GM12878 (cell line): ENCODE results near the gene PDE11A. TPM values are rescaled to one million over a fixed set of nuclear protein-coding genes. Genes with fewer than 3 reads are reported as not detected.

Source experiments
- ATAC-seq: fragments of 200-7000 bp; cut with Tn5 transposase; 3 replicates; pipeline ENCODE4 v1.9.1; 2020; ENCODE audit warnings: mild to moderate bottlenecking, moderate library complexity
- BruUV-seq: library from RNA; stranded (reverse); fragments of 400-500 nt; replicated peaks from 2 replicates; lab custom pipeline; 2021; lab: Mats Ljungman, UMichigan
- CTCF ChIA-PET: fragments of 300-600 bp; sonication (Branson Sonifier 250); formaldehyde crosslinking; extraction: SDS; loops from one replicate; lab custom pipeline; 2021; ENCODE audit warnings: inconsistent platforms; lab: Yijun Ruan, JAX
- POLR2A ChIA-PET: fragments of 350-600 bp; formaldehyde crosslinking; extraction: SDS; loops from one replicate; lab custom pipeline; 2021; ENCODE audit warnings: inconsistent platforms; lab: Charles Lee
- RAD21 ChIA-PET: fragments of 300-600 bp; sonication (Branson Sonifier 250); formaldehyde crosslinking; loops from one replicate; lab custom pipeline; 2023; ENCODE audit warnings: antibody characterized with exemption; ENCODE audit not compliant: unreplicated experiment; lab: Charles Lee
- SMC1A ChIA-PET: fragments of 300-600 bp; sonication (Branson Sonifier 250); formaldehyde crosslinking; loops from one replicate; lab custom pipeline; 2023; ENCODE audit not compliant: unreplicated experiment, uncharacterized antibody; lab: Charles Lee
- DNase-seq: peaks from one replicate; pipeline ENCODE4 v3.0.0-alpha.2; 2011; ENCODE audit warnings: low read depth, low spot score
- FAIRE-seq: peaks from 3 replicates; lab custom pipeline; 2011; peaks lifted over from hg19 to GRCh38; lab: Jason Lieb, UNC
- H2AFZ ChIP-seq: 2 replicates; pipeline ENCODE4 v1.6.0; 2011; ENCODE audit warnings: low read depth, low read length, control low read depth; ENCODE audit not compliant: control insufficient read depth
- H3K27ac ChIP-seq: 2 replicates; pipeline ENCODE4 v1.5.1; 2011; ENCODE audit warnings: control low read depth; ENCODE audit not compliant: control insufficient read depth, insufficient read depth
- H3K27me3 ChIP-seq, 2 experiments: replicated peaks in 1 of 2; 2 replicates each; pipeline versions ENCODE4 v1.6.0 to v1.6.1; 2011; ENCODE audit warnings: low read length in 1 of 2; ENCODE audit not compliant: control insufficient read depth in 2 of 2, insufficient read depth in 2 of 2
- H3K36me3 ChIP-seq, 2 experiments: 2 replicates each; pipeline ENCODE4 v1.5.1; 2011; ENCODE audit warnings: low read length in 1 of 2; ENCODE audit not compliant: control insufficient read depth in 2 of 2, insufficient read depth in 2 of 2
- H3K4me1 ChIP-seq: 2 replicates; pipeline ENCODE4 v1.6.1; 2011; ENCODE audit warnings: mild to moderate bottlenecking, low read length, moderate library complexity, mixed read lengths; ENCODE audit not compliant: control insufficient read depth, insufficient read depth
- H3K4me2 ChIP-seq: 2 replicates; pipeline ENCODE4 v1.6.0; 2011; ENCODE audit warnings: control low read depth; ENCODE audit not compliant: control insufficient read depth, insufficient read depth
- H3K4me3 ChIP-seq: fragments of 200-600 bp; sonication (generic); 2 replicates; pipeline ENCODE4 v1.5.1; 2016
- H3K79me2 ChIP-seq: 2 replicates; pipeline ENCODE4 v1.6.0; 2011; ENCODE audit warnings: low read length; ENCODE audit not compliant: control insufficient read depth, insufficient read depth
- H3K9ac ChIP-seq: 2 replicates; pipeline ENCODE4 v1.8.0; 2011; ENCODE audit warnings: low read length, control low read depth, mixed read lengths; ENCODE audit not compliant: control insufficient read depth, insufficient read depth
- H3K9me3 ChIP-seq: replicated peaks from 3 replicates; pipeline ENCODE4 v1.5.1; 2011; ENCODE audit warnings: mild to moderate bottlenecking, low read length; ENCODE audit not compliant: control insufficient read depth, insufficient read depth
- H4K20me1 ChIP-seq: 2 replicates; pipeline ENCODE4 v1.6.0; 2011; ENCODE audit not compliant: control insufficient read depth, insufficient read depth
- CBFB ChIP-seq: IDR thresholded peaks from 2 replicates; pipeline ENCODE4 v1.6.1; 2016; ENCODE audit warnings: antibody characterized with exemption, low read depth
- CREM ChIP-seq: IDR thresholded peaks from 2 replicates; pipeline ENCODE4 v1.6.1; 2014; ENCODE audit warnings: antibody characterized with exemption, low read depth
- FOS ChIP-seq: IDR thresholded peaks from 3 replicates; pipeline ENCODE4 v1.6.1; 2011; ENCODE audit warnings: borderline replicate concordance; ENCODE audit not compliant: insufficient read length; ENCODE audit errors: extremely low read depth
- NR2F1 ChIP-seq: fragments of 450-650 bp; conservative IDR thresholded peaks from 2 replicates; pipeline ENCODE4 v1.6.1; 2017; ENCODE audit warnings: mild to moderate bottlenecking
- POLR2AphosphoS5 ChIP-seq: IDR thresholded peaks from 2 replicates; pipeline ENCODE4 v1.6.1; 2011; ENCODE audit warnings: mild to moderate bottlenecking, low read length, inconsistent platforms
- SRF ChIP-seq, 2 experiments: IDR thresholded peaks; 2 replicates each; pipeline ENCODE4 v1.6.1; 2011; ENCODE audit warnings: low read depth in 2 of 2, low read length in 2 of 2, mild to moderate bottlenecking in 1 of 2, moderate library complexity in 1 of 2
- ZNF384 ChIP-seq: IDR thresholded peaks from 2 replicates; pipeline ENCODE4 v1.6.1; 2012; ENCODE audit warnings: low read depth, mild to moderate bottlenecking, low read length, improper control_type of control experiment, borderline replicate concordance
- ZSCAN29 ChIP-seq: fragments of 450-650 bp; IDR thresholded peaks from 2 replicates; pipeline ENCODE4 v1.6.1; 2017; ENCODE audit warnings: mild to moderate bottlenecking, moderate library complexity
- WGBS: methylation state at CpG from one replicate; pipeline ENCODE4 v1.1.6; 2016; ENCODE audit warnings: low lambda C conversion rate; ENCODE audit not compliant: insufficient replicate concordance, insufficient coverage; ENCODE audit errors: missing lambda C conversion rate; 5-methylcytosine and 5-hydroxymethylcytosine counted together
- in situ Hi-C: fragments of 300-500 bp; cut with MboI; formaldehyde crosslinking; loops from 9 replicates; pipeline ENCODE4 v1.14.3; 2018; ENCODE audit warnings: mixed read lengths
- intact Hi-C: fragments of 100-400 bp; cut with micrococcal nuclease; formaldehyde crosslinking; loops from one replicate; pipeline ENCODE4 v1.14.2; 2022; ENCODE audit not compliant: unreplicated experiment
- polyA plus RNA-seq, 11 experiments: library from polyadenylated mRNA; depleted of rRNA in 4 of 11; unstranded in 6 of 11; stranded (reverse) in 5 of 11; fragments of >200 nt; fragmentation: Nextera tagmentation in 4 of 11; fragmentation: Illumina TruSeq in 1 of 11; extraction: Ambion mirVana in 4 of 11; extraction: Trizol in 1 of 11; gene quantifications; 1 replicate in 1 of 11; 2 replicates in 10 of 11; pipeline versions ENCODE4 v1.2.1 to v1.2.3, GENCODE V29; 2011 to 2016; ENCODE audit warnings: inconsistent platforms in 2 of 11, missing spikeins in 2 of 11, low read depth in 1 of 11
- total RNA-seq, 4 experiments: library from RNA; depleted of rRNA in 3 of 4; stranded (reverse); fragments of >200 nt in 3 of 4; fragmentation: Illumina TruSeq in 1 of 4; extraction: Trizol in 1 of 4; gene quantifications; 2 replicates each; pipeline versions ENCODE4 v1.2.1 to v1.2.3, GENCODE V29; 2013 to 2021
- TF ChIP-seq, protein P1 (sequence below): fragments of 450-650 bp; formaldehyde crosslinking; IDR thresholded peaks from 2 replicates; pipeline ENCODE4 v1.4.0; 2020; ENCODE audit warnings: mild to moderate bottlenecking, moderate library complexity
- TF ChIP-seq, protein P2 (sequence below): fragments of 450-650 bp; IDR thresholded peaks from 2 replicates; pipeline ENCODE4 v1.6.1; 2017; ENCODE audit warnings: mild to moderate bottlenecking, moderate library complexity
- TF ChIP-seq, protein P3 (sequence below): fragments of 450-650 bp; IDR thresholded peaks from 2 replicates; pipeline ENCODE4 v1.6.1; 2018; ENCODE audit warnings: borderline replicate concordance, mild to moderate bottlenecking; ENCODE audit not compliant: partially characterized antibody
- TF ChIP-seq, protein P4 (sequence below): fragments of 450-650 bp; IDR thresholded peaks from 2 replicates; pipeline ENCODE4 v1.6.1; 2014; ENCODE audit warnings: mild to moderate bottlenecking

The PDE11A gene
- total and polyA plus RNA-seq, 10 of the 15 experiments (the other 5 are each of a cell fraction or from before 2014, with no cell fraction given) = 0.01 to 0.17 (median 0.06) TPM; not detected in 5

DNA sequence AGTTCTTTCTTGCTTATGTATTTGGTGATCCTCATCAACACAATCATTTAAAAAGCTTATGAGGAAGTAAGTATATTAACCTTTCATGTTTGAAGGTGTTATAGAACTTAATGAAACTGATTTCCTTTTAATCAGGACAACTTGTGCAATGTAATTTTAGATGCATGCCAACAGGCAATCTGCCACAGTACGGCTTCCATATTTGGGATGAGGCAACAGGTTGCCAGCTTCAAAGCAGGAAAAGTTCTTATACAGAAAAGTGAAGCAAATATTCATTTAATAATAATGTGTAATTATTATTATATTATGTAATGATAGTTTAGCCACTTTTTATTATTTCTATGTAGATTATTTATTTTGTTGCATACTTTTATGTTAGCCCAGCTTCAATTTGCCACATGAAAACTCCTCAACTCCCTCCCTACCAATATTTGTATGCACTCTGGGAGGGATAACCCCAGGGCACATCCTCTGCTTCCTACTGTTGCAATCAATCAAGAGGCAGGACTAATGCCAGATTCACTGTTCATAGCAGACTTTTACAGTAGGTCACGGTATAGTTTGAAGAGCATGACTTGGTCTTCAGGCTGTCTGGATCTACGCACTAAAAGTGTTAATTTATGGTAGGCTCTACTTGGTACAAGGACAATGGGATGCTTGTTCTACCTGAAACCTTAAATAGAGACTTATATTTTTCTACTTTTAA lies 402.8 kb downstream of the PDE11A start:
- Histone ChIP-seq H3K4me1 (no peaks in the 10 kb centered on the region), H3K27me3 (no peaks in the 10 kb centered on the region), H2AFZ (no peak overlapping the region), H3K79me2 (no peaks in the 10 kb centered on the region), H3K4me3 (no peak overlapping the region), H3K9ac (no peak overlapping the region), H3K36me3 (no peaks in the 10 kb centered on the region), H3K9me3 (no peaks in the 10 kb centered on the region), H3K27ac (no peak overlapping the region), H3K4me2 (no peak overlapping the region), H4K20me1 (no peaks in the 10 kb centered on the region)
- DNase-seq (no peak), ATAC-seq (no peak), FAIRE-seq (no peak)
- ChIA-PET CTCF (interaction anchor here (0.7 to 1.4 kb wide), 3 partner anchors 10 to 504 kb away, joined by 3 read pairs; no protein-coding TSS in a partner anchor), SMC1A (interaction anchor here (0.6 to 2.3 kb wide), 4 partner anchors 13 to 505 kb away, joined by 3 to 8 read pairs (median 3); no protein-coding TSS in a partner anchor), POLR2A (no interaction called here), RAD21 (no interaction called here)
- 91% methylated on average over 3 of the region's 3 CpGs for WGBS
- no TSS peak for BruUV-seq
- intact Hi-C loops (no loop called here), in situ Hi-C loops (no loop called here)
- TF ChIP-seq SRF (IDR thresholded peaks at IDR 0.05; ENCODE audit: low read depth in 2 of 2, low read length in 2 of 2) (no peak), POLR2AphosphoS5 (no peak), ZNF384 (no peak), ZSCAN29 (no peak), CBFB (no peak), CREM (no peak), NR2F1 (no peak), FOS (no peak)
- TF ChIP-seq, protein P1, sequence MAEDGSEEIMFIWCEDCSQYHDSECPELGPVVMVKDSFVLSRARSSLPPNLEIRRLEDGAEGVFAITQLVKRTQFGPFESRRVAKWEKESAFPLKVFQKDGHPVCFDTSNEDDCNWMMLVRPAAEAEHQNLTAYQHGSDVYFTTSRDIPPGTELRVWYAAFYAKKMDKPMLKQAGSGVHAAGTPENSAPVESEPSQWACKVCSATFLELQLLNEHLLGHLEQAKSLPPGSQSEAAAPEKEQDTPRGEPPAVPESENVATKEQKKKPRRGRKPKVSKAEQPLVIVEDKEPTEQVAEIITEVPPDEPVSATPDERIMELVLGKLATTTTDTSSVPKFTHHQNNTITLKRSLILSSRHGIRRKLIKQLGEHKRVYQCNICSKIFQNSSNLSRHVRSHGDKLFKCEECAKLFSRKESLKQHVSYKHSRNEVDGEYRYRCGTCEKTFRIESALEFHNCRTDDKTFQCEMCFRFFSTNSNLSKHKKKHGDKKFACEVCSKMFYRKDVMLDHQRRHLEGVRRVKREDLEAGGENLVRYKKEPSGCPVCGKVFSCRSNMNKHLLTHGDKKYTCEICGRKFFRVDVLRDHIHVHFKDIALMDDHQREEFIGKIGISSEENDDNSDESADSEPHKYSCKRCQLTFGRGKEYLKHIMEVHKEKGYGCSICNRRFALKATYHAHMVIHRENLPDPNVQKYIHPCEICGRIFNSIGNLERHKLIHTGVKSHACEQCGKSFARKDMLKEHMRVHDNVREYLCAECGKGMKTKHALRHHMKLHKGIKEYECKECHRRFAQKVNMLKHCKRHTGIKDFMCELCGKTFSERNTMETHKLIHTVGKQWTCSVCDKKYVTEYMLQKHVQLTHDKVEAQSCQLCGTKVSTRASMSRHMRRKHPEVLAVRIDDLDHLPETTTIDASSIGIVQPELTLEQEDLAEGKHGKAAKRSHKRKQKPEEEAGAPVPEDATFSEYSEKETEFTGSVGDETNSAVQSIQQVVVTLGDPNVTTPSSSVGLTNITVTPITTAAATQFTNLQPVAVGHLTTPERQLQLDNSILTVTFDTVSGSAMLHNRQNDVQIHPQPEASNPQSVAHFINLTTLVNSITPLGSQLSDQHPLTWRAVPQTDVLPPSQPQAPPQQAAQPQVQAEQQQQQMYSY (CRISPR knock-in tag) = no peak
- TF ChIP-seq, protein P2, sequence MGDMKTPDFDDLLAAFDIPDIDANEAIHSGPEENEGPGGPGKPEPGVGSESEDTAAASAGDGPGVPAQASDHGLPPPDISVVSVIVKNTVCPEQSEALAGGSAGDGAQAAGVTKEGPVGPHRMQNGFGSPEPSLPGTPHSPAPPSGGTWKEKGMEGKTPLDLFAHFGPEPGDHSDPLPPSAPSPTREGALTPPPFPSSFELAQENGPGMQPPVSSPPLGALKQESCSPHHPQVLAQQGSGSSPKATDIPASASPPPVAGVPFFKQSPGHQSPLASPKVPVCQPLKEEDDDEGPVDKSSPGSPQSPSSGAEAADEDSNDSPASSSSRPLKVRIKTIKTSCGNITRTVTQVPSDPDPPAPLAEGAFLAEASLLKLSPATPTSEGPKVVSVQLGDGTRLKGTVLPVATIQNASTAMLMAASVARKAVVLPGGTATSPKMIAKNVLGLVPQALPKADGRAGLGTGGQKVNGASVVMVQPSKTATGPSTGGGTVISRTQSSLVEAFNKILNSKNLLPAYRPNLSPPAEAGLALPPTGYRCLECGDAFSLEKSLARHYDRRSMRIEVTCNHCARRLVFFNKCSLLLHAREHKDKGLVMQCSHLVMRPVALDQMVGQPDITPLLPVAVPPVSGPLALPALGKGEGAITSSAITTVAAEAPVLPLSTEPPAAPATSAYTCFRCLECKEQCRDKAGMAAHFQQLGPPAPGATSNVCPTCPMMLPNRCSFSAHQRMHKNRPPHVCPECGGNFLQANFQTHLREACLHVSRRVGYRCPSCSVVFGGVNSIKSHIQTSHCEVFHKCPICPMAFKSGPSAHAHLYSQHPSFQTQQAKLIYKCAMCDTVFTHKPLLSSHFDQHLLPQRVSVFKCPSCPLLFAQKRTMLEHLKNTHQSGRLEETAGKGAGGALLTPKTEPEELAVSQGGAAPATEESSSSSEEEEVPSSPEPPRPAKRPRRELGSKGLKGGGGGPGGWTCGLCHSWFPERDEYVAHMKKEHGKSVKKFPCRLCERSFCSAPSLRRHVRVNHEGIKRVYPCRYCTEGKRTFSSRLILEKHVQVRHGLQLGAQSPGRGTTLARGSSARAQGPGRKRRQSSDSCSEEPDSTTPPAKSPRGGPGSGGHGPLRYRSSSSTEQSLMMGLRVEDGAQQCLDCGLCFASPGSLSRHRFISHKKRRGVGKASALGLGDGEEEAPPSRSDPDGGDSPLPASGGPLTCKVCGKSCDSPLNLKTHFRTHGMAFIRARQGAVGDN = no peak
- TF ChIP-seq, protein P3, sequence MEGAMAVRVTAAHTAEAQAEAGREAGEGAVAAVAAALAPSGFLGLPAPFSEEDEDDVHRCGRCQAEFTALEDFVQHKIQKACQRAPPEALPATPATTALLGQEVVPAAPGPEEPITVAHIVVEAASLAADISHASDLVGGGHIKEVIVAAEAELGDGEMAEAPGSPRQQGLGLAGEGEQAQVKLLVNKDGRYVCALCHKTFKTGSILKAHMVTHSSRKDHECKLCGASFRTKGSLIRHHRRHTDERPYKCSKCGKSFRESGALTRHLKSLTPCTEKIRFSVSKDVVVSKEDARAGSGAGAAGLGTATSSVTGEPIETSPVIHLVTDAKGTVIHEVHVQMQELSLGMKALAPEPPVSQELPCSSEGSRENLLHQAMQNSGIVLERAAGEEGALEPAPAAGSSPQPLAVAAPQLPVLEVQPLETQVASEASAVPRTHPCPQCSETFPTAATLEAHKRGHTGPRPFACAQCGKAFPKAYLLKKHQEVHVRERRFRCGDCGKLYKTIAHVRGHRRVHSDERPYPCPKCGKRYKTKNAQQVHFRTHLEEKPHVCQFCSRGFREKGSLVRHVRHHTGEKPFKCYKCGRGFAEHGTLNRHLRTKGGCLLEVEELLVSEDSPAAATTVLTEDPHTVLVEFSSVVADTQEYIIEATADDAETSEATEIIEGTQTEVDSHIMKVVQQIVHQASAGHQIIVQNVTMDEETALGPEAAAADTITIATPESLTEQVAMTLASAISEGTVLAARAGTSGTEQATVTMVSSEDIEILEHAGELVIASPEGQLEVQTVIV = no peak
- TF ChIP-seq, protein P4, sequence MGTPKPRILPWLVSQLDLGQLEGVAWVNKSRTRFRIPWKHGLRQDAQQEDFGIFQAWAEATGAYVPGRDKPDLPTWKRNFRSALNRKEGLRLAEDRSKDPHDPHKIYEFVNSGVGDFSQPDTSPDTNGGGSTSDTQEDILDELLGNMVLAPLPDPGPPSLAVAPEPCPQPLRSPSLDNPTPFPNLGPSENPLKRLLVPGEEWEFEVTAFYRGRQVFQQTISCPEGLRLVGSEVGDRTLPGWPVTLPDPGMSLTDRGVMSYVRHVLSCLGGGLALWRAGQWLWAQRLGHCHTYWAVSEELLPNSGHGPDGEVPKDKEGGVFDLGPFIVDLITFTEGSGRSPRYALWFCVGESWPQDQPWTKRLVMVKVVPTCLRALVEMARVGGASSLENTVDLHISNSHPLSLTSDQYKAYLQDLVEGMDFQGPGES = no peak
